Esophagus squamous epithelium (tissue), 4 donors: Measurements from ENCODE around the gene AGFG1.

Experiments
- POLR2A ChIP-seq, 4 donors: fragments of 450-650 bp; IDR thresholded peaks; one replicate each; pipeline ENCODE4 v1.6.1; 2017; ENCODE audit warnings: antibody characterized with exemption in 4 of 4, mild to moderate bottlenecking in 4 of 4, moderate library complexity in 3 of 4
- TF ChIP-seq, protein P1 (sequence below), 6 experiments: fragments of 450-650 bp in 4 of 6; fragments of 200-600 bp in 2 of 6; sonication (generic) in 2 of 6; IDR thresholded peaks; one replicate each; pipeline ENCODE4 v1.5.1; 2016 to 2019; ENCODE audit warnings: antibody characterized with exemption in 6 of 6, mild to moderate bottlenecking in 4 of 6, moderate library complexity in 4 of 6

- TF ChIP-seq, protein P1, sequence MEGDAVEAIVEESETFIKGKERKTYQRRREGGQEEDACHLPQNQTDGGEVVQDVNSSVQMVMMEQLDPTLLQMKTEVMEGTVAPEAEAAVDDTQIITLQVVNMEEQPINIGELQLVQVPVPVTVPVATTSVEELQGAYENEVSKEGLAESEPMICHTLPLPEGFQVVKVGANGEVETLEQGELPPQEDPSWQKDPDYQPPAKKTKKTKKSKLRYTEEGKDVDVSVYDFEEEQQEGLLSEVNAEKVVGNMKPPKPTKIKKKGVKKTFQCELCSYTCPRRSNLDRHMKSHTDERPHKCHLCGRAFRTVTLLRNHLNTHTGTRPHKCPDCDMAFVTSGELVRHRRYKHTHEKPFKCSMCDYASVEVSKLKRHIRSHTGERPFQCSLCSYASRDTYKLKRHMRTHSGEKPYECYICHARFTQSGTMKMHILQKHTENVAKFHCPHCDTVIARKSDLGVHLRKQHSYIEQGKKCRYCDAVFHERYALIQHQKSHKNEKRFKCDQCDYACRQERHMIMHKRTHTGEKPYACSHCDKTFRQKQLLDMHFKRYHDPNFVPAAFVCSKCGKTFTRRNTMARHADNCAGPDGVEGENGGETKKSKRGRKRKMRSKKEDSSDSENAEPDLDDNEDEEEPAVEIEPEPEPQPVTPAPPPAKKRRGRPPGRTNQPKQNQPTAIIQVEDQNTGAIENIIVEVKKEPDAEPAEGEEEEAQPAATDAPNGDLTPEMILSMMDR (IDR thresholded peaks at IDR 0.05): no peak
- no peak for TF ChIP-seq POLR2A (IDR thresholded peaks at IDR 0.05)
Measured at GRCh38 chr2:227577555-227577954, 105.6 kb downstream of the AGFG1 start.
